Stimulated activated CD4-positive, alpha-beta T cell treated with anti-CD3 and anti-CD28 coated beads, Interleukin-4, amount 100 ng/mL, for 4 hours (primary cell): Measurements from ENCODE around the gene SIGLEC14.

Experiments
- DNase-seq, 2 experiments: peaks; one replicate each; pipeline ENCODE4 v3.0.0-alpha.2; 2020

SIGLEC14 gene

DNA sequence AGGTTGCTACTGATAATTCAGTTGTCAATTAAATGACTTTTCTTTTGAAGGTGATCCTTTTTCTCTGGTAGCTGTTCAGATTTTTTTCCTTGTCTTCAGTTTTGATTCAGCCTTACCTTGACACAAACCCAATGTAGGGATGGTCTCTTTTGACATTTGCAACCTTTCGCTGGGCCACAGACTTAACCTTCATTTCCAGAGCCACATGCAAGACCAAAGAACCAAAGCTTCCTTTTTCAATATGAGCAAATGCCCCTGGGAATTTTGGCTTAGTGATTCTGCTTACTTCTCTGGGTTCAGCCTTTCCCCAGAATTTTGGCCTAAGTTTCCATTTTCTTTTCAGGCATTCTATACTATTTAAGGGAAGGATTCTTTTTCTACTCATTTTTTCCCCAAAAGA lies 36.0 kb downstream of the SIGLEC14 start:
- no peak for DNase-seq

DNA sequence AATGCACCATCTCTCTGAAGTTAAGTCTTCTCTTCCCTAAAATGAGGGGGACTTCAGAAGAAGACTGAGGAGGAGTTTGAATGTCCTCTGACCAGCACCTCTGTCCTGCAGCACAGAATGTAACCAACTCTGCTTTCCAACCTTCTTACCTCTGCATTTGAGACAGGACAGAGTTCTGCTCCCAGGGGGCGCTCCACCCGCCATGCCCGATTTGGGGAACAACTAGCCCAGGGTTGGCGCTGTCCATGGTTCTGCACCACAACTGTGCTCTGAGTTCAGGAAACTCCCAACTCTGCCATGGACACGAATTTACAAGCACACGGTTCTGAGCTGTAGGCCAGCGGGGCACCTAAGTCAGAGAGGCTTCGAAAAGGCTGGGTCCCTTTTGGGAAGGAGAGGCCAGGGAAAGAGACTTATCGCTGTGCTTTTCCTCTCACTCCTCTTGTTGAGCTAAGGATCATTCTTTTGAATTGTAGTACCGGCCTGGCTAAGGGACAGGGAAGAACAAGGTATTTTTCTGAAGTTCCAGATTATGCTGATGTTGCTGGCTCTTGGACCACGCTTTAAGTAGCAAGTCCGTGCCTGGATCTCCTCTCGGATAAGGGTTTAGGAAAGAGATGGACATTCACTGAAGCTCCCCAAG lies 38.6 kb downstream of the SIGLEC14 start:
- peak; percentile 30 to 54 for DNase-seq

DNA sequence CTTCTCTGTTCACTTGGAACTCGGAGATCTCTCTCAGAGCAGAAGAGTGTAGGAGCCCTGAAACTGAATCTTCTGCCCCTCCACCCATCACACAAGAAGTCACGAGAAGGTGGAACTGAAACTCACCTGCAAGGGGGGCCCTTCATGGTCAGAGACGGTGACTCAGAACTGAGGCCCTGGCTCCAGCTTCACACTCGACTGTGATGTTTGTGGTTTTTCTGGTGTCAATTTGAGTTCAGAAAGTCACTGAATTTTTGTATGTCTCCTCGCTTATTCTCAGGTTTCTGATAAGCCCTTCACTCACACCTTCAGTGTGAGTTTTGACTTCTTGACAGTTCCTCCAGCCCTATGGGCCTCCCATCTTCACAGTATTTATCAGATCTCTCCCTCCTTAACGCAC lies 39.5 kb downstream of the SIGLEC14 start:
- DNase-seq: peak in 1 of 2 experiments; percentile 15

DNA sequence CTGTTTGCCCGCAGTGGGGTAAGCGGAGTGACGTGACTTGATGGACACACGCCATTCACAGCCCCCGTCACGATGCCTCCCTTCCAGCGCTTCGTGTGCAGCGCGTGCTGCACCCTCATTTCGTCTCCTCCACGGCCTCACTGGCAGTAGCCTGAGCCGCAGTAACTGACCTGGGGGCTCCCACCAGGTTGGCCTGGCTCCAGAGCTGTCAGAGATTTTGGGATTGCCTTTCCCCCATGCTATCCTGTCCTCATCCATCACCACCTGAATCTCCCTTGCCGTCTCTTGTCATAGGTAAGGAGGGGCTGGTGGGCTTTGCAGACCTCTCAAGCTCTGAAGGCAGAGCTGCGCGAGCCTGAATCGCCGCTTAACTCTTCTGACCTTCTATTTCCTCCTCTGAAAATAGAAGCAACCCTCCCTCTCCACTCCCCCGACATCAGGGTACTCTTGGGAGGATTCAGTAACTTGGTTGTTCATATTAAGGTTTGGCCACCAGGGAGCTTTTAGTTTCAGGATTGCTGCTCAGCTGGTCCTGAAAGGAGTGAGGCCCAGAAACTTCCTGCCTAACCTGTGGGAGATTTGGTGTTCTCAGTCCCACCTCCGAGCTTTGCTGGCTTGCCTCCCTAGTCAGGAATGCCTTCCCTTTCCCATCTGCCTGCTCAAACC lies 44.3 kb downstream of the SIGLEC14 start:
- DNase-seq: no peak

DNA sequence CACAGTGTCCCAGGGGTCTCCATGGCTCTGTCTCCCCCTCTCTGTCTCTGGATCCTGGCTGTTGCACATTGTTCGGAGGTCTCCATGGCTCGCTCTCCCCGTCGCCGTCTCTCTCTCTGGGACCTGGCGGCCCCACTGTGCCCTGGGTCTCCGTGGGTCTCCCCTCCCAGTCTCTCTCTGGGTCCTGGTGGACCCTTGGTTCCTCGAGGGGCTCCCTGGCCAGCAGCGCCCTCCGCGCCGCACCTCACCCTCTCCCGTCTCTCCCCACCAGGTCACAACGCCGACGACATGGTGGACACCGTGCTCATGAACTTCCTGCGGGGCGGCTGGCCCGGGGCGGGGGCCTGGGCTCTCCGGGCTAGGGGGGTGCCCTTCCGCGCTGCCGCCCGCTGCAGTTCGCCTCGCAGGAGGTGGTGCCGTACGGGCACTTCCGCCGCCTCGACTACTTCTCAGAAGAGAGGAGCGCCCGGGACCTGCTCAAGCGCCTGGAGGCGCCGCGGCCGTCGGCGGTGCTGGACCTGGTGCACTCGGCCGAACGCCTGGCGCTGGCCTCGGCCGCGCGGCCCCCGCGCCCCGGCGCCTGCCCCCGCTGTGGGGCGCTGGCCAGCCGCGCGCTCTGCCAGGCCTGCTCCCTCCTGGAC lies 45.6 kb downstream of the SIGLEC14 start:
- no peak for DNase-seq

DNA sequence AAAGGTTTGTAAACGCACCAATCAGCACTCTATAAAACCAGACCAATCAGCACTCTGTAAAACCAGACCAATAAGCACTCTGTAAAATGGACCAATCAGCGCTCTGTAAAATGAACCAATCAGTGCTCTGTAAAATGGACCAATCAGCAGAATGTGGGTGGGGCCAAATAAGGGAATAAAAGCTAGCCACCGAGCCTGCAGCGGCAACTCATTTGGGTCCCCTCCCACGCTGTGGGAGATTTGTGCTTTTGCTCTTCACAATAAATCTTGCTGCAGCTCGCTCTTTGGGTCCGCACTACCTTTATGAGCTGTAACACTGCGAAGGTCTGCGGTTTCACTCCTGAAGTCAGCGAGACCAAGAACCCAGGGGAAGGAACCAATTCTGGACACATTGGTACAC lies 47.5 kb downstream of the SIGLEC14 start:
- DNase-seq: no peak

DNA sequence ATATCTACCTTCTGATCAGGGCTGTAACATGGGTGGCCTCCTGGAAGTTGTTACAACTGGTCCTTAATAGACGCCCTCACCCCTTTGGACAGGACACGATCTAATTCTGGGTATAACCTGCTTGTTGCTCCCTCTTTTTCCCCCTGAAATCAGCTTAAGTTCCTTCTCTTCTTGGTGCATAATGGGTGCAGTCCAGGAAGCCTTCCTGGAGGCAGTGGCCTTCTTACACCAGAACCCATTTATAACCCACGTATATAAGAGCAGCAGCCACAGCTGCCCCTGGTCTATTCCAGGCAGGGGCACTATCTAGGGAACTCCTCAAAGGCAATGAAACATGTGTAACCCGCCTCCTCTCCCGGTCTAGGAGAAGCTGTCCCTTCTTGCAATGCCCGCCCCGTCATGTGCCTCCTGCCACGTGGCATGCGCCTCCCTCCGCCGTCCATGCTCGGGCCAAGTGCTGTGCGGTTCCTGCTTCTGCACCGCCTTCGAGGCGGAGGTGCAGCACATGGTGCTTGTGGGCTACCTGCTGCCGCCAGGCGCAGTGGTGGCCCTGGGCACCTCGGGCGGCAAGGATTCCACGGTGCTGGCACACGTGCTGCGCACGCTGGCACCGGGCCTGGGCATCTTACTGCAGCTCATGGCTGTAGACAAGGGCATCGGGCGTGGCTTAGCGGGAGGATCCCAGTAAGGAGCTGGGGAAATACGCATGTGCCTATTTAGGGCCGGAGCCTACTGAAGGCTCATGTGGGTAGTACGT lies 48.3 kb downstream of the SIGLEC14 start:
- no peak for DNase-seq

DNA sequence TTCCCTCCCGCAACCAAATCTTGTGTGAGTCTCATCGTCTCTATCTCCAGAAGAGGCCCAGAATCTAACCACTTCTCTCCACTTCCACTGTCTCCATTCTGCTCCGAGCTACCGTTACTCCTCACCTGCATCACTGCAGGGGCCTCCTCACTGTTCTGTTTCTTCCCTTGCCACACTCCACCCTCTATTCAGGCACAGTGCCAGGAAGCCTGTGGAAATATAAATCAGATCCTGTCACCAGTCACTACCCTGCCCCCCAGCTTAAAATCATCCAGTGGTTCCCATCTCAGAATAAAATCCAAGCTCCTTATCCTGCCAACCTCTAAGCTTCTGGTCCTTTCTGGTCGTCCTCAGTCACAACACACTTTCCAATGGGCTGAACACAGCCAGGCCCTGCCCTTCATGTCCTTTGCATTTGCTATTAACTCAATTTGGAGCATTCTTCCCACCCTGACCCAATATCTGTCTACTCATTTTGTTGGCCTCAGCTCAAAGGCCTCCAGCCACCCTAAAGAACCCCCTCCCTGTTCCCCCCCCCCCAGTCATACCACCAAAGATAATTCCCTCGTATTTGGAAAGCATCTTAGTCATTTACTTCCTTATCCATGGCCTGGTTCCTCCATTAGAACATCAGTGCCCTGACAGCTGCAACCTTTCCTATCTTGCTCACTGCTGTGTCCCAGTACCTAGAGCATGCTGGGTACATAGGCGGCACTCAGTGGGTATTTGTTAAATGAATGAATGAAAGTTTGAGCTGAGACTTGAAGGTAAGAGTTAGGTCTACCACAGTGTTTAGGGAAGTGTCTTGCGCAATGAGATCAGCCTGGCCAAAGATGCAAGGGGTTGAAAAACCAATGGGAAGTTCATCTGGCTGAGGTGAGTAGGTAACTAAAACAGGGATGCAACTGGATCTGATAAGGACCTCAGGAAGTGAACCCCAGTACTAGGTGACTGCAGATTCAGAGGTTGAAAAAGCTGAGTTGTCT lies 51.1 kb downstream of the SIGLEC14 start:
- DNase-seq: no peak

DNA sequence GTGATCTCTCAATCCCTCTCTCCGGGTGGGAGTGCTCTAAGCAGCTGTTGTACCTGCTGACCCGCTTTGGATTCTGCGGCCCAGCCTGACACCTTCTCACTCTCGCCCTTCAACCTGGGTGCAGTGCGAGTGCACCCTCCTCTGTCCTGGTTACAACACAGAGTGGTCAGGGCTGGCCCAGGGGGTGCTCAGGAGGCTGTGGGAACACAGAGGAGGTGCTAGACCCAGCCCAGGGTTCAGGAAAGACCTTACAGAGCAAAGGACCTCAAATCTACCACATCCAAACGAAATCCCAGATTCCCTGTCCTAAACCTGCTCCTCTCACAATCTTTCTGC lies 51.9 kb downstream of the SIGLEC14 start:
- DNase-seq: no peak

DNA sequence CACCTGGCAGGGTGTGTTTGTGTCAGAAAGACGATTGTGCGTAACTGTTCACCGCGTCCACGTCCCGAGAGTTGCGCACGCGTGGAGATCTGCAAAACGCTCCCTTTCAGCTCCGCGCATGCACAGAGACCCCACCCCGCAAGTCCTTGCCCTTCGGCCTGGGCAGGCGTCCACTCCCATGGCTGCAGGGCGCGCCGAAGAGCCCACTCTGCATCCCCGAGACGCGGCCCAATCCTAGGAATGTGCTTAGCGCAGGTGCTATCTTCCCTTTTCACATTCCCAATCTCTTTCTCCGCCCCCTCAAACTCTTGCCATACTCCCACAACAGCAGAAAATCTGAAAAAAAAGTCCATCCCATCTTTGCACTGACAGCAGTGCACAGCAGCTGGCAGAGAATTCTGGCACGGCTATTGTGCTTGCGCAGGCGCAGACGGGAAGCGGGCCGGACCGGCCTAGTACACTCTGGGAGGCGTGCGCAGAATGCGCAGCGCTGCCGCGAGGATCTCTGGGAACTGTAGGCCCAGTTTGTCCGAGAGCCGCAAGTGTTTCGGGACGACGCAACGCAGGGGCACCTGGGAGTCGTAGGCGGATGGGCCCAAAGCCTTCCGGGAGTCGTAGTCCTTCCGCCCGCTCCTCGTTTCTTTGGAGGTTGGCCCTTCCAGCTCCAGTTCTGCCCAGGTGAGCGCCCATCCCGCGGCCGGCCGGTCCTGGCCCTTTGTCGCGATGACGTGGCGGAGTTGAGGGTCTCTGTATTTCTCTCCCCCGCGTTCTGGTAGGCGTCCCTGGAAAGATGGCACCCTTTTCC lies 52.5 kb downstream of the SIGLEC14 start:
- DNase-seq: peak; percentile 95 to 97

DNA sequence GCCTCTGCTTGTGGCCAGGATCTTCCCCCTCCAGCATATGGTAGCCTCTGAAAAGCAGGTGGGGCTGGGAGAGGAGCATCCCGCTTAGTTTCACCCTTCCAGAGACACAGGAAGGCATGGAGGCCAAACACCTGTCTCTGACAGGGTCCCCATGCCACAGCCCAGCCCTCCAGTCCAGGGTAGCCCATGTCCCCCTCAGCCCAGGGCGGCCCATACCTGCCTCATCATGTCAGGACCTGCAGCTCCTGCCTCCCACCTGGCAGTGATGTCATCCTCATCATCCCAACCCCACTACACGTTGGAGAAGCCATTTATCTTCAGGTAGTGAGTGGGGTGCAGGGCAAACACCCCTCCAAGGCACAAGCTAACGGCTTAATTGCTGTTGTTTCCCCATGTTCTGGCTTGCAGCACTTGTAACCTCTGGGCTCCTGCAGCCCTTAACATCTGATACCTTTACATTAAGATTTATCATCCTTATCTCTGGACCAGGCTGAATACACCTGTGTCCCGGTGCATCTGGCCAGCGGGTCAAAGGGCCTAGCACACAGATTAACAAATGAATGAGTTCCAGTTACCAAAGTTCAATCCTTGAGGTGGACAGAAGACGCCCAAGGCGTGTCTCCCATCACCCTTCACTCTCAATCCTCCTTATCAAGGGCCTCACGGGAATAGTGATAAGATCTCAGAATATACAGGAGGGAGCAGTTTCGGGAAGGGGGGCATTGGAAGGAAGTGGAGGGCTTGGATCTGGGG lies 53.3 kb downstream of the SIGLEC14 start:
- DNase-seq: no peak
